HCT116 (cell line): ENCODE results near the gene KDM3B. TPM values are rescaled to one million over a fixed set of nuclear protein-coding genes. Genes with fewer than 3 reads are reported as not detected.

Experiments
- ATAC-seq: fragments of 200-7000 bp; cut with Tn5 transposase; 2 replicates; pipeline ENCODE4 v1.9.1; 2020; ENCODE audit warnings: mild to moderate bottlenecking, moderate library complexity
- BruUV-seq: library from RNA; stranded (reverse); fragments of 400-500 nt; replicated peaks from 2 replicates; lab custom pipeline; 2021; lab: Mats Ljungman, UMichigan
- CTCF ChIA-PET: fragments of 300-600 bp; sonication (Branson Sonifier 250); formaldehyde crosslinking; loops from one replicate; lab custom pipeline; 2021; ENCODE audit warnings: antibody characterized with exemption; lab: Charles Lee
- POLR2A ChIA-PET: fragments of 300-600, 350-600 bp; sonication (Branson Sonifier 250); formaldehyde crosslinking; loops from one replicate; lab custom pipeline; 2021; ENCODE audit warnings: antibody characterized with exemption; lab: Charles Lee
- RAD21 ChIA-PET, 2 experiments: fragments of 300-600 bp; sonication (Branson Sonifier 250); formaldehyde crosslinking; loops; one replicate each; lab custom pipeline; 2023; ENCODE audit warnings: low total read pairs in 2 of 2; ENCODE audit not compliant: uncharacterized antibody in 2 of 2, unreplicated experiment in 2 of 2, low non-redundant PET in 1 of 2; lab: Charles Lee
- DNase-seq: peaks from one replicate; pipeline ENCODE4 v3.0.0-alpha.2; 2010; ENCODE audit warnings: low read depth, low spot score
- H2AFZ ChIP-seq: fragments of 200-600 bp; shearing (Covaris generic), sonication (generic); 2 replicates; pipeline ENCODE4 v1.6.1; 2017; ENCODE audit warnings: low read depth, mixed run types, mixed read lengths, antibody characterized with exemption, low read length; ENCODE audit not compliant: poor library complexity, severe bottlenecking
- H3K27ac ChIP-seq: 2 replicates; pipeline ENCODE4 v1.5.1; 2012; ENCODE audit warnings: low read depth, low read length
- H3K27me3 ChIP-seq: fragments of 200-600 bp; sonication (generic); 2 replicates; pipeline ENCODE4 v1.6.1; 2016; ENCODE audit warnings: mixed run types, low read length, mixed read lengths; ENCODE audit not compliant: insufficient read depth
- H3K36me3 ChIP-seq, 2 experiments: fragments of 200-500 bp in 1 of 2; fragments of 200-600 bp in 1 of 2; sonication (Bioruptor generic) in 1 of 2; sonication (generic) in 1 of 2; 2 replicates each; pipeline versions ENCODE4 v1.5.1 to v1.6.1; 2014 to 2016; ENCODE audit warnings: low read length in 2 of 2, inconsistent platforms in 1 of 2, mixed read lengths in 1 of 2, mixed run types in 1 of 2; ENCODE audit not compliant: insufficient read depth in 2 of 2, control insufficient read depth in 1 of 2
- H3K4me1 ChIP-seq, 2 experiments: fragments of 200-600 bp in 1 of 2; sonication (generic) in 1 of 2; 2 replicates each; pipeline versions ENCODE4 v1.5.1 to v1.6.1; 2012 to 2017; ENCODE audit warnings: low read length in 2 of 2, inconsistent platforms in 1 of 2, mild to moderate bottlenecking in 1 of 2, mixed read lengths in 1 of 2, mixed run types in 1 of 2, moderate library complexity in 1 of 2; ENCODE audit not compliant: insufficient read depth in 2 of 2, control insufficient read depth in 1 of 2
- H3K4me2 ChIP-seq: fragments of 200-600 bp; sonication (generic); 2 replicates; pipeline ENCODE4 v1.6.1; 2017; ENCODE audit warnings: mixed run types, low read length, mixed read lengths
- H3K4me3 ChIP-seq, 2 experiments: fragments of 200-600 bp in 1 of 2; sonication (generic) in 1 of 2; replicated peaks in 1 of 2; 2 replicates each; pipeline ENCODE4 v1.5.1; 2011 to 2016; ENCODE audit warnings: low read length in 2 of 2, control low read depth in 1 of 2, low read depth in 1 of 2, mild to moderate bottlenecking in 1 of 2, mixed read lengths in 1 of 2, mixed run types in 1 of 2
- H3K79me2 ChIP-seq: fragments of 200-600 bp; sonication (generic); 2 replicates; pipeline ENCODE4 v1.6.1; 2017; ENCODE audit warnings: mild to moderate bottlenecking, mixed run types, low read length, moderate library complexity, mixed read lengths; ENCODE audit not compliant: insufficient read depth
- H3K9ac ChIP-seq: fragments of 200-600 bp; sonication (generic); 2 replicates; pipeline ENCODE4 v1.6.1; 2016; ENCODE audit warnings: low read length, mixed read lengths
- H3K9me2 ChIP-seq: fragments of 200-600 bp; sonication (generic), shearing (Covaris generic); 2 replicates; pipeline ENCODE4 v1.6.1; 2017; ENCODE audit warnings: mixed run types, mild to moderate bottlenecking, moderate library complexity; ENCODE audit not compliant: insufficient read depth
- H3K9me3 ChIP-seq, 2 experiments: fragments of 200-500 bp in 1 of 2; fragments of 200-600 bp in 1 of 2; sonication (Bioruptor generic) in 1 of 2; sonication (generic) in 1 of 2; 2 replicates each; pipeline ENCODE4 v1.6.1; 2014 to 2017; ENCODE audit warnings: low read length in 2 of 2, mixed read lengths in 2 of 2, inconsistent platforms in 1 of 2, low read depth in 1 of 2, mild to moderate bottlenecking in 1 of 2, mixed run types in 1 of 2, moderate library complexity in 1 of 2; ENCODE audit not compliant: control insufficient read depth in 1 of 2, insufficient read depth in 1 of 2
- H4K20me1 ChIP-seq: fragments of 200-600 bp; sonication (generic), shearing (Covaris generic); 2 replicates; pipeline ENCODE4 v1.6.1; 2017; ENCODE audit warnings: mixed run types, mild to moderate bottlenecking, moderate library complexity; ENCODE audit not compliant: insufficient read depth
- ATF3 ChIP-seq: IDR thresholded peaks from 2 replicates; pipeline ENCODE4 v1.6.1; 2012
- ELF1 ChIP-seq: IDR thresholded peaks from 2 replicates; pipeline ENCODE4 v1.6.1; 2012; ENCODE audit warnings: low read depth, borderline replicate concordance
- EZH2 ChIP-seq: fragments of 200-600 bp; sonication (generic); IDR thresholded peaks from 2 replicates; pipeline ENCODE4 v1.6.1; 2017; ENCODE audit warnings: antibody characterized with exemption, mixed run types
- EZH2phosphoT487 ChIP-seq: fragments of 200-600 bp; IDR thresholded peaks from 2 replicates; pipeline ENCODE4 v1.6.1; 2018; ENCODE audit warnings: antibody characterized with exemption, borderline replicate concordance
- FOSL1 ChIP-seq: IDR thresholded peaks from 2 replicates; pipeline ENCODE4 v1.6.1; 2012; ENCODE audit warnings: low read depth
- POLR2A ChIP-seq: IDR thresholded peaks from 2 replicates; pipeline ENCODE4 v1.7.0; 2011; ENCODE audit warnings: borderline replicate concordance; ENCODE audit not compliant: insufficient read depth, insufficient read length; ENCODE audit errors: extremely low read depth
- POLR2AphosphoS5 ChIP-seq: IDR thresholded peaks from 2 replicates; pipeline ENCODE4 v1.6.1; 2011; ENCODE audit warnings: mild to moderate bottlenecking, low read depth, low read length, moderate library complexity
- RAD21 ChIP-seq: IDR thresholded peaks from 2 replicates; pipeline ENCODE4 v1.6.1; 2012; ENCODE audit warnings: low read depth, mild to moderate bottlenecking
- SIN3A ChIP-seq: IDR thresholded peaks from 2 replicates; pipeline ENCODE4 v1.6.1; 2012; ENCODE audit warnings: low read depth
- SRF ChIP-seq: IDR thresholded peaks from 2 replicates; pipeline ENCODE4 v1.6.1; 2012; ENCODE audit warnings: low read depth
- TCF7L2 ChIP-seq: IDR thresholded peaks from 2 replicates; pipeline ENCODE4 v1.7.0; 2011; ENCODE audit warnings: borderline replicate concordance, inconsistent platforms; ENCODE audit not compliant: insufficient read depth, insufficient read length; ENCODE audit errors: extremely low read depth
- YY1 ChIP-seq: IDR thresholded peaks from 2 replicates; pipeline ENCODE4 v1.6.1; 2011; ENCODE audit warnings: low read length, low read depth, moderate library complexity, mild to moderate bottlenecking; ENCODE audit not compliant: insufficient replicate concordance; ENCODE audit errors: extremely low read depth
- ZFX ChIP-seq: fragments of 450-650 bp; IDR thresholded peaks from 2 replicates; pipeline ENCODE4 v1.6.1; 2017
- intact Hi-C: fragments of 100-400 bp; cut with micrococcal nuclease; formaldehyde crosslinking; loops from 2 replicates; pipeline ENCODE4 v1.10.0; 2022
- total RNA-seq: library from RNA; stranded (reverse); gene quantifications from one replicate; pipeline ENCODE4 v1.2.1, GENCODE V29; 2021; ENCODE audit not compliant: unreplicated experiment
- TF ChIP-seq, protein P1 (sequence below): IDR thresholded peaks from 2 replicates; pipeline ENCODE4 v1.6.1; 2011; ENCODE audit warnings: mild to moderate bottlenecking, low read length, moderate library complexity; ENCODE audit not compliant: insufficient replicate concordance; ENCODE audit errors: extremely low read depth
- TF ChIP-seq, protein P2 (sequence below): IDR thresholded peaks from 2 replicates; pipeline ENCODE4 v1.6.1; 2012
- TF ChIP-seq, protein P3 (sequence below), 3 experiments: fragments of 200-600 bp in 1 of 3; sonication (generic) in 1 of 3; IDR thresholded peaks in 2 of 3; conservative IDR thresholded peaks in 1 of 3; 2 replicates each; pipeline ENCODE4 v1.5.1; 2012 to 2017; ENCODE audit warnings: low read depth in 2 of 3, low read length in 2 of 3, antibody characterized with exemption in 1 of 3, borderline replicate concordance in 1 of 3, control low read depth in 1 of 3, mild to moderate bottlenecking in 1 of 3, mixed read lengths in 1 of 3, mixed run types in 1 of 3, moderate library complexity in 1 of 3; ENCODE audit not compliant: insufficient read depth in 1 of 3

Gene KDM3B
- total RNA-seq, 1 experiment from 2014 or later, result 65.1 TPM

DNA sequence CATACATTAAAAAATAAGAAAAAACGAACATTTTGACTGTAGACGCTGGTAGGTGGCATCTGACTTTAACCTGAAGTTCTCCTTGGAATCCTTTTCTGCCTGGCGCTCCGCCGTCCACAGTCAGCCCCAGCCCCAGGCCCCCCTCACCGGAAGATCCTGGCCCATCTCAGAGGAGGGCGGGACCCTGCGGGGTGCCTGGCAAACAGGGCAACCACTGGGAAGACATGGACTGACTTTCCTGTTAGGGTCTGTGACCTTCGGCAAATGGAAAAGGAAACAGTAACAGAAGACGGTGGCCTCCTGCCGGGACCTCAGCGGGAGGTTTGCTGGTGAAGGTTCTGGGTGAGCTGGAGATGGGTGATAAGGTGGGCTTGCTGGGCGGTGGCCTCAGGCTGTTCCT is 101.1 kb downstream of the KDM3B start:
- TF ChIP-seq SIN3A, result no peak
- TF ChIP-seq, protein P1, sequence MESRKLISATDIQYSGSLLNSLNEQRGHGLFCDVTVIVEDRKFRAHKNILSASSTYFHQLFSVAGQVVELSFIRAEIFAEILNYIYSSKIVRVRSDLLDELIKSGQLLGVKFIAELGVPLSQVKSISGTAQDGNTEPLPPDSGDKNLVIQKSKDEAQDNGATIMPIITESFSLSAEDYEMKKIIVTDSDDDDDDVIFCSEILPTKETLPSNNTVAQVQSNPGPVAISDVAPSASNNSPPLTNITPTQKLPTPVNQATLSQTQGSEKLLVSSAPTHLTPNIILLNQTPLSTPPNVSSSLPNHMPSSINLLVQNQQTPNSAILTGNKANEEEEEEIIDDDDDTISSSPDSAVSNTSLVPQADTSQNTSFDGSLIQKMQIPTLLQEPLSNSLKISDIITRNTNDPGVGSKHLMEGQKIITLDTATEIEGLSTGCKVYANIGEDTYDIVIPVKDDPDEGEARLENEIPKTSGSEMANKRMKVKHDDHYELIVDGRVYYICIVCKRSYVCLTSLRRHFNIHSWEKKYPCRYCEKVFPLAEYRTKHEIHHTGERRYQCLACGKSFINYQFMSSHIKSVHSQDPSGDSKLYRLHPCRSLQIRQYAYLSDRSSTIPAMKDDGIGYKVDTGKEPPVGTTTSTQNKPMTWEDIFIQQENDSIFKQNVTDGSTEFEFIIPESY, result no peak
- no peak for TF ChIP-seq SRF
- TF ChIP-seq, protein P2, sequence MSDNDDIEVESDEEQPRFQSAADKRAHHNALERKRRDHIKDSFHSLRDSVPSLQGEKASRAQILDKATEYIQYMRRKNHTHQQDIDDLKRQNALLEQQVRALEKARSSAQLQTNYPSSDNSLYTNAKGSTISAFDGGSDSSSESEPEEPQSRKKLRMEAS, result no peak
- no peak for TF ChIP-seq ELF1
- no peak for TF ChIP-seq FOSL1
- no peak for TF ChIP-seq ZFX
- no peak for TF ChIP-seq POLR2AphosphoS5
- no peak for TF ChIP-seq ATF3
- no peak for TF ChIP-seq RAD21
- no peak for TF ChIP-seq EZH2phosphoT487
- no peak for TF ChIP-seq TCF7L2
- TF ChIP-seq, protein P3, sequence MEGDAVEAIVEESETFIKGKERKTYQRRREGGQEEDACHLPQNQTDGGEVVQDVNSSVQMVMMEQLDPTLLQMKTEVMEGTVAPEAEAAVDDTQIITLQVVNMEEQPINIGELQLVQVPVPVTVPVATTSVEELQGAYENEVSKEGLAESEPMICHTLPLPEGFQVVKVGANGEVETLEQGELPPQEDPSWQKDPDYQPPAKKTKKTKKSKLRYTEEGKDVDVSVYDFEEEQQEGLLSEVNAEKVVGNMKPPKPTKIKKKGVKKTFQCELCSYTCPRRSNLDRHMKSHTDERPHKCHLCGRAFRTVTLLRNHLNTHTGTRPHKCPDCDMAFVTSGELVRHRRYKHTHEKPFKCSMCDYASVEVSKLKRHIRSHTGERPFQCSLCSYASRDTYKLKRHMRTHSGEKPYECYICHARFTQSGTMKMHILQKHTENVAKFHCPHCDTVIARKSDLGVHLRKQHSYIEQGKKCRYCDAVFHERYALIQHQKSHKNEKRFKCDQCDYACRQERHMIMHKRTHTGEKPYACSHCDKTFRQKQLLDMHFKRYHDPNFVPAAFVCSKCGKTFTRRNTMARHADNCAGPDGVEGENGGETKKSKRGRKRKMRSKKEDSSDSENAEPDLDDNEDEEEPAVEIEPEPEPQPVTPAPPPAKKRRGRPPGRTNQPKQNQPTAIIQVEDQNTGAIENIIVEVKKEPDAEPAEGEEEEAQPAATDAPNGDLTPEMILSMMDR (IDR thresholded peaks at IDR 0.05 in 2 of 3, conservative IDR thresholded peaks at IDR 0.05 in 1 of 3; ENCODE audit: borderline replicate concordance in 1 of 3, insufficient read depth in 1 of 3, low read depth in 2 of 3, low read length in 2 of 3), result no peak
- no peak for TF ChIP-seq YY1
- no peak for TF ChIP-seq EZH2
- no peak for TF ChIP-seq POLR2A
- TF ChIP-seq, all 23 proteins: peak for 0
- Histone ChIP-seq H3K36me3 (no peaks in the 10 kb centered on the region), H3K27me3 (no peaks in the 10 kb centered on the region), H4K20me1 (no peaks in the 10 kb centered on the region), H3K4me2 (no peak overlapping the region), H3K4me3 (no peak overlapping the region), H3K9ac (no peak overlapping the region), H3K9me2 (no peaks in the 10 kb centered on the region), H3K4me1 (peaks cover 10 to 17% of the 10 kb centered on the region in 2 experiments), H3K9me3 (no peaks in the 10 kb centered on the region), H3K27ac (no peak overlapping the region), H2AFZ (no peak overlapping the region), H3K79me2 (no peaks in the 10 kb centered on the region)
- POLR2A ChIA-PET, result no interaction called here
- intact Hi-C loops, result loop anchor here (5.0 to 10.0 kb wide), 2 partner anchors 811 to 826 kb away; no protein-coding TSS in a partner anchor
- RAD21 ChIA-PET, result no interaction called here
- DNase-seq (no peak), ATAC-seq (no peak)
- no TSS peak for BruUV-seq
- CTCF ChIA-PET, result no interaction called here
